NCI-H2227 (cell line): ENCODE data around the gene ADAM19.

Experiments
- DNase-seq: peaks from one replicate; lab custom pipeline; 2025; ENCODE audit not compliant: unreplicated experiment; lab: John Stamatoyannopoulos, UW

Gene ADAM19

DNA sequence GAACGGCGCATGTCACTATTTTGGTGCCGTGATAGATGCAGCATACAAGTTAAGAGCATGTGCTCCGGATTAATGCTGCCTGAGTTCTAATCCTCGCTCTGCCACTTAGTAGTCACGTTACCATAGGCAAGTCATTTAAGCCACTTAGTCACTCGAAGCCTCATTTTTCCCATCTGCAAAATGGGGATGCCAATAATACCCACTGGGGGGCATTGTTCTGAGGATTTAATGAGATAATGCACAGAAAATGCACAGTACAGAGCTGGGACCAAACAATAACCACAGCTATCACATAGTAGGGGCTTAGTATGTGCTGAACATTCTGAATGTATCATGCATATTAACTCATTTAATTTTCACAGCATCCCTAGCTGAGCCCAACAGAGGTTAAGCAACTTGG, 106.5 kb downstream of the ADAM19 start:
- DNase-seq = no peak

DNA sequence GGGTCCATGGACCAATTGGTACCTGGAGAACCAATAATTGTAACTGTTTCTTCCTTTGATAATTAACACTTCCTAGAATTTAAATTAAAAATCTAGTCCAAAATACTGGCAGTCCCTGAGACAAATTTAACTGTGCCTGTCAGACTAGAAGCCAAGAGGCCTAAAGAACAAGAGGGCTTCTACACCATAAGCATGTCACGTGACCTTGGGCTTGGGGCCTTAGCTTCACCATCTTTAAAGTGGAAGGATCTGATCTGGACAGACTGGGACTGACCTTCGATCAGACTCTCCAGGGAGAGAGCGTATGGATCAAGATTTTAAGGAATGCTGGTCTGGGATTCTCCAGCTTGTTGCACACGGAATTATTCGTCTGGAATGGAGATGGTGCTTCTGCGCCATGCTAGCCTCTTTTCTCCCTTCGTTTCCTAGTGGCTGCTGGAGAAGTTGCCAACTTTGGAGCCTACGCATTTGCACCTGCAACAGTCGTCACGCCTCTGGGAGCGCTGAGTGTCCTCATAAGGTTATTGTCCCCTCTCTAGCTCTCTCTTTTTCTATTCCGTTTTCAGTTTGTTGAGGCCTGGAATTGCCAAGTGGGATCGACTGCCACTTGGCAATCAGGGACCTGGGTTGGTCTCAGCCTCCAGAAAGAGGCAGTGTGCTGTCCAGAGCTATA, 107.1 kb downstream of the ADAM19 start:
- DNase-seq = no peak

DNA sequence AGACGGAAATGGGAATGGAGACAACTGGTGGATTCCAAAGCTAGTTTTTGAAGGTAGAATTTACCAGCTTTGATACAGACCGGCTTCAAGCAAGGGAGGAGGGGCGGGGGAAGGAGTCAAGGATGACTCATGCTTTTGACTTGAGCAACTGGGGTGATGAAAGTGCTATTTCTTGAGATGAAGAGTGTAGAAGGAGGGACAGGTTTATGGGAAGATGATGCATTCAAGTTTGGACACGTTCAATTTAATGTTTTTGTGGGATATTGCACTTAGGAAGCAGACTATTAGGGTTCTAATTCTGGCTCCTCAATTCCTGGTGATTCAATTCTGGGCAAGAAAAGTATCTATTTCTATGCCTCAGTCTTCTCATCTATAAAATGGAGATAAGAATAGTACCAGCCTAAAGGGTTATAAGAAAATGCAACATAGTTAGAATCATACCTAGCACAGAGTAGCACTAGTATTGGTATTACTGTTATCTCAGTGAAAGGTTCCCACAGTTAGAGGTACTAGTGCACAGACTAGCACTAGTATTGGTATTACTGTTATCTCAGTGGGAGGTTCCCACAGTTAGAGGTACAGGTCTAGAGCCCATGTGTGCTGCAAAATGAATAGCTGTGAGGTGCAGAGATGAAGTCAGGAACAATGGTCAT, 110.9 kb downstream of the ADAM19 start:
- DNase-seq = no peak

DNA sequence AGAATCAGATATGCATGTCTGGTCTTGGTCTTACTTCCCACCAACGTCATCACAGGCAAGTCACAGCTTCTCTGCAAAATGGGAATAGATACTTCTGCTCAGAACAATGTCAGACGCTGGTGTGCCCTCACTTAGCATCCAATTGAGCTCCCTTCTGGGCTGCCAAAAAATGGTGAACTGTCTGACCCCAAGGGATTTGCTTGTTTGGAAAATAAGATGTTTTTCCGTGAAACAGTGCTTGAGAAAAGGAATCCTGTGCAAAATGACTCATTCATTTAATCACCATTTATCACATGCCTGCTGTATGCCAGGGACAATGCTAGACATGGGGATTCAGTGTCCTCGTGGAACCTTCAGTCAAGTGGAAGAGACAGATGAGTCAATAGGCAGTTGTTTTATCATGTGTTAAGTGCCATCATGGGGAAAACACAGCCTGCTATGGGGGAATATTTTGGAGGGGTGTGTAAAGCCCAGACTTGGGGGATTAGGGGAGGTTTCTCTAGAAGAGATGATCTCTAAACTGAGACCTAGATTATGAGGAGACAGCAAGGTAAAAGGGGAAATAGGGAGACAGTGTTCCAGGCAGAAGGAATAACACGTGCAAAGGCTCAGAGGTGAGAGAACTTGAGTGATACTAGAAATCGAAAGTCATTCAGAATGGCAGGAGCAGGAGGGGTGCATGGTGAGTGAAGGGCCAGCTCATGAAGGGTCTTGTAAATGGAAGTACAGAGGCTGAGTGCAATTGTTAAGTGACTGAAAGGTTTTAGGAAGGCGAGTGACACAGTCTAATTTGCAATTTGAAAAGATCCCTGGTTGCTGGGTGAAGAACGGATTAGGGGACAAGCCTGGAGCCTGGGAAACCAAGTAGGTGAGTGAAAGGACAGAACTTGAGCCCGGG, 111.7 kb downstream of the ADAM19 start:
- DNase-seq = no peak

DNA sequence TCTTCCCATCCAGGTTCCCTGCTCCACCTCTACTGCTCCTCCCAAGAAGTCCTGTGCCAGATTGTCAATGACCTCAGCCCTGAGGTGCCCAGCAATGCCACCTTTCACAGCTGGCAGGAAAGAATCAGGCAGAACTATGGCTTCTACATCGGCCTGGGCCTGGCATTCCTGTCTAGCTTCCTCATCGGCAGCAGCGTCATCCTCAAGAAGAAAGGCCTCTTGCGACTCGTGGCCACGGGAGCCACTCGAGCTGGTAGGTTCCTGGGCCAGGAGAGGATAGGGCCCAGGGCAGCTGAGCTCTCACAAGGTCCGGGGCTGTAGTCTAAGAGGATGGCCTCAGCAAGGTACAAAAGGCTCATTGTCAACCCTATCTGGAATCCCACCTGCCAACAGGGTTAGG, 112.5 kb downstream of the ADAM19 start:
- no peak for DNase-seq

DNA sequence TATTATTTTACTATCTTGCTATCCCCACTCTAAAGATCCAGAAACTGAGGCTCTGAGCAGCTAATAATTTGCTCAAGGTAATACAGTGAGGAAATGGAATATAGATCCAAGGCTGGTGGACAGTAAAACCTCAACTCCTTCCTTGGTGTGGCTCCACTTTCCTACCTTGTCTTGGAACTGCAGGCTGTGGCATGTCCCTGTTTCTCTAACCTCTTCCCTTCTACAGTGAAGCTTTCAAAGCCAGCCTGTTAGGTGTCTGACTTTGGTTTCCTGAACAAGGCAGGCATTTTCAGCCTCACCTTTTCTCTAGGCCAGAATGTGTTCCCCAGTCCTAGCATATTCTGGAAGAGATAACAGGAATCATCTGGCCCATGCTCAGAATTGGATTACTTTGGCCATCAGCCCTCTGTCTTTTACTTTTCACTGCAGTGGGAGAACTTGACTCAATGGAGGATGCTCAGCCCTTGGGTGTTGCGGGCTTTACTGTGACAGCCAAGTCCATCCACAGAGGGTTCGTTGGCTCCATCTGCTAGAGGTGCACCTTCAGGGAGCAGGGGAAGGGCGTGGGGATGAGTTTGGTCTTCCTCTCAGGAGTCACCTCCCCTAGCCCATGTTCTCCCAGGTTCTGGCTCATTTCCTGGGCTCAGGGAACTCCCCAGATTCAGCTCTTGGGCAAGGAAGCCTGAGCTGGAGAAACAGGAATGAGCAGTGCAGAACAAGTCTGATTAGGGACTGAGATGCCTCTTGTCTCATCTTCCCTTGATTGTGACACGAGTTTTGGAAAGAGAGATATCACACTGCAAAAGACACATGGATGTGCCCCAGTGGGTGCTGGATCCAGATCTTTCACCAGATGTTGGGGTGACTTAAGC, 114.4 kb downstream of the ADAM19 start:
- no peak for DNase-seq

DNA sequence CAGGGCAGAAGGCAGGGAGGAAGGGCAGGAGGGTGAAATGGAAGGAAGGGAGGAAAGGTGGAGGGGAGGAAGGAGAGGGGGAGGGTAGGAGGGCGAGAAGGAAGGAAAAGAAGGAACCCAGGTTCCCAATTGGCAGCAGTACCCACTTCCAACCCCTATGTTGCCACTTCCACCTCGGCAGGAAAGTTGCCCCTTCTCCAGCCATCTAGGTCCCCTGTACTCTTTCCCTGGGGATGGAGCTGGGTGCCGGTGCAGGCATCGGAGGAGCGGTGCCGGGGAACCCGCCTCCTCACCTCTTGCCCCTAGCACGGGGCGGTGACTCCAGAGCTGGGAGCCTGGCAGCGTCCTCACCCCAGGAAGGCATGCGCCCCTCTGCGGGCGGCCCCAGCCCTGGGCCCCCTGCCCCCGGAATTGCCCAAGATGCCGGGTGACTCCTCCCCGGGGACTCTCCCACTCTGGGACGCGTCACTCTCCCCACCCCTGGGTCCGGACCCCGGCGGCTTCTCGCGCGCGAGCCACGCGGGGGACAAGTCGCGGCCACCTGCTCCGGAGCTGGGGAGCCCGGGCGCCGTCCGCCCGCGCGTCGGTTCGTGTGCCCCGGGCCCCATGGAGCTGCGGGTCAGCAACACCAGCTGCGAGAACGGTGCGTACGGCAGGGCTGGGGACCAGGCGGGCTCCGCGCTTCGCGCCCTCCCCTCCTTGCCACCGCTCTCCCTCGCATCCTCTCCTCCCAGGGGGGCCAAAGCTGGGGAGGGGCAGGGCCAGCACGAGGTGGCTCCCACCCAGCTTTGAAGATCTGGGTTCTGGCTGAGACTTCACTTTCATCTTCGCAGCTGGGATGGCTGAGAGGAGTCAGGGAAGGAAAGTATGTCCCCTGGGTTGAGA, 115.6 kb downstream of the ADAM19 start, which contains the start of gene NIPAL4:
TSS of gene NIPAL4 (plus strand) at position 499 of the 885 bp plus-strand sequence. CDS start at position 607, 108 bp downstream.
- no peak for DNase-seq

DNA sequence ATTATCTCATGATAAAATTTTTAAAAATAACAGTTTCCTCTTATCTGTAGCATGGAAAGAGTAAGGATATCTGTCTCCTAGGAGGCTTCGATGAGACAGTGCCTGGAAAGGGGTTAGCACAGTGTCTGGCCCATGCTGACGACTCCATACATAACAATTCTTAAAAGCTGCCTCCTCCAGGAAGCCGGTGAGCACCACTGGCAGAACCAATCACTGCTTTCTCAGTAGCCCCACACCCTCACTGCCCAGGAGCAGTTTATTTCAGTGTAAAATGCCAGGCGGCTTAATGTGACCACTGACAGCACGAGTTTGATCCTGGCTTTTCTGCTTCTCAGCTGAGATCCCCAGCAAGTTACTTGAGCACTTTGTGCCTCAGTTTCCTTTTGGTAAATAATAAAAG, 116.7 kb downstream of the ADAM19 start:
- no peak for DNase-seq

DNA sequence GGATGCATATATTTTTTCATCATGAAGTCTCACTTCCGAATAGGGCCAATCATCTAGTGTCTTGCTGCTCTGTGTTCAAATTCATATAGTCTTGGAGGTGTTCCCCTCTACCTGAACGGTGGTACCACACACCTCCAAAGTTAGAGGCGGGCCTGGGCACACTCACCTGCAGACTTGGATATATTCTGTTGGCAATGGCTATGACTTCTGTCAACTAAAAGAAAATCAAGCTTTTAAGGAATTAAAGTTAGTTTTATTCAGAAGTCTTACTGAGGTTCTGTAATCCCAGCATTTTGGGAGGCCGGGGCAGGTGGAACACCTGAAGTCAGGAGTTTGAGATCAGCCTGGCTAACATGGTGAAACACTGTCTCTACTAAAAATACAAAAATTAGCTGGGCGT, 118.2 kb downstream of the ADAM19 start:
- no peak for DNase-seq

DNA sequence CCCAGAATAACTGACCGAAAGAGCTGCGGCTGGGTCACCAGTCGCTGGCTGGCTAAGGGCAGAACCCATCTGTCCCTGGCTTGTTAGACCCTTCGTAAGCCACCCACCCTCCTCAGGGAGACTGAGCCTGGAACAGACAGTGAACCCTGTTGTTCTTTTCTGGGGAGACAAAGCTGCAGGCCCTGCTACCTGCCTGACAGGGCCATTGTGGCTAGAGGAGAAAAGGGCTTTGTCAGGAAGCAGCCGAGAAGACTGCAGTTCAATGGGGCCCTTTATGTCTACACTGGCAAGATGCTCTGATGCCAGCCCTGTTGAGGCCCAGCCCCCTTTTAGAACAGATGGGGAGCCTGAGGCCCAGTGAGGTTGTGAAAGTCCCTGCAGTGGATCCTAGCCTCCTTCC, 119.3 kb downstream of the ADAM19 start:
- DNase-seq = no peak

DNA sequence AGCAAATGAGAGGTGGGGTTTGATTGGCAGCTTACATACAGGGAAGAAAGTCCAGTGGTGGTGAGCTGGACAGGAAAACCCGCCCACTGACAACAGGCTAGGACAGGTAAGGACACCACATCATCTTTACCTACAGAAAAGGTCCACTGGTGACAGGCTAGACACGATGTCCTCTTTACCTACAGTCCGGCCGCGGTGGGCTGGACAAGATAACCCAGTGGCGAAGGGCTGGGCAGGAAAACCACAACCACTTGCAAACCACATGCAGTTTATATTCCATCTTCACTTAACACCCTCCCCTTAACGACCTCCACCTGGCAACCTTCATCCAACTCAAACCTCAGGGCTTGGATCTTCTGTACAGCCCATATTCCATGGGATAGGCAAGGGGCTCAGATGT, 120.5 kb downstream of the ADAM19 start:
- DNase-seq = no peak

DNA sequence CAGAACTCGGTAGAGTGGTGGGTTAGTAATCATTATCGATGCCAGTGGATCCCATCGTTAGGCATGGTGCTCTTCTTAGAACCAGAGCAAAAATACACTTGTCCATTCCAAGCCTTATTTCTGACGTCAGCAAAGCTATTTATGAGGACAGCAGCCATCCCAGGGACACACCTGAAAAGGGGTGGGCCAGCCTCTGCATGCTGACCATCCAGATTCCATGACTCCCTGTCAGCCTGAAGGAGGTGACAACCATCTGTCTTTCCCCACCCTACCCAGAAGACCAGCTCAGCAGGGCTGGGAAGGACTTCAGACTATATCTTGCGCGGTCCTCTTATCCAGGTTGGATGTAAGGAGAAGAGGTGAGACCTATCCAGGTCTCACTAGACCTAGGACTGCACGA, 121.3 kb downstream of the ADAM19 start:
- DNase-seq = no peak

DNA sequence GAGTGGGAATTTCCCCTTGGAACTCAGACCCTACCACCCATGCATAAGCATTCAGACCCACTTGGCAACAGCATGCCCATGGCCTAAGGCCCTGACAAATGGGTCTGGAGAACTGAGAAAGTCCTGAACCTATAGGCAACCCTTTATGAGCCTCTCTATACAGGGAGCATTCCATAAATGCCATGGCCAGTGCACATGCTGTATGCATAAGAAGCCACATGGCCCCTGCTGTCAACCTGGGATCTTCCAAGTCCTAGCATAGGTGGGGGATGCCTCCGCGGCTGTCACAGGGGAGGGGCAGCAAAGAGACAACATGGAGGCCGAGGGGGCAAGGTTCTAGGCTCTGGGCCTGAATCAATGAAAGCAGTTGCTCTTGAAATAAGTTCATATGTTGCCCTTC, 123.8 kb downstream of the ADAM19 start:
- no peak for DNase-seq

DNA sequence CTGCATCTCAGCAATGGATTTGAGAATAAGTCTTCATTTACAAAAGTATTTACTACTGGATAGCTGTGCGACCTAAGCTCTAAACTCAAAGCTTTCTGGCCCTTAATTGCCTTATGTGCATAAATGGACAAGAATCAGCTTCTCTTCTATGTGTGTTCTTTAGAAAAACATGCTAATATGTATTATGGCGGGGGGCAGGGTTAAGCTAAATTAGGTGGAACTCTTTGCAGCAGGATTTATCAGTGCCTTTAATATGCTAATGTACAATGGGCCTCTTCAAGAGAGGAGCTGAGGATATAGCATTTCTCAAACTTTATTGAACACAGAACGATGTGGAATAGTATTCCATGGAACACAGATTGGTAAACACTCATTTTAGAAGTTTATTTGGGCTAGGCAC, 125.6 kb downstream of the ADAM19 start:
- DNase-seq = no peak

DNA sequence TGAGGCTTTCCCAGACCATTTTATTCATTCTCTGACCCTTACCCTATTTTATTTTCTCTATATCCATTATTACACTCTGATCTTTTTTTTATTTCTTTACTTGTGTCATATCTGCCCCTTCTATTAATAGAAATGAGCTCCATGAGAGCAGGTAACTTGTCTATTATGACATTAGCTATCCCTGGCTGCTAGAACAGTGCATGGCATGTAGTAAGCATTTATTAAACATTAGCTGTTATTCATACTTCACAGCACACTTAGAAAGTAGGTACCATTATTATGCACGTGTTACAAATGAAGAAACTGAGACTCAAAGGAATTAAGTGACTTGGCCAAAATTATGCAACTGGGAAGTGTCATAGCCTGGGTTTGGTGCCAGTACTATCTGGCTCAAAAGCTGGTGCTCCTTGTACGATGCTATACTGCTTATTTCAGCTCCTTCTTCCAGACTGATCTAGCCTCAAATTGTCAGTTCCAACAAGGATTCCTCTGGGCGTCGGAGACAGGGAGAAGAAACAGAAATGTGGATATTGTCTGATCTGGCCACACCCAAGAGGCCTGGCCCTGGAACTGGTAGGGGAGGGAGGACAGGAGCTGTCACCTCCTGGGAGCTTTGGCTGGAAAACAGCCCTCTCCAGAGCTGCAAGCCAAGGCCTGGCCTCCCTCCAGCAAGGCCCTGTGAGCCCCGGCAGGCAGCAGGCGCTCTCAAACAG, 126.4 kb downstream of the ADAM19 start:
- no peak for DNase-seq

DNA sequence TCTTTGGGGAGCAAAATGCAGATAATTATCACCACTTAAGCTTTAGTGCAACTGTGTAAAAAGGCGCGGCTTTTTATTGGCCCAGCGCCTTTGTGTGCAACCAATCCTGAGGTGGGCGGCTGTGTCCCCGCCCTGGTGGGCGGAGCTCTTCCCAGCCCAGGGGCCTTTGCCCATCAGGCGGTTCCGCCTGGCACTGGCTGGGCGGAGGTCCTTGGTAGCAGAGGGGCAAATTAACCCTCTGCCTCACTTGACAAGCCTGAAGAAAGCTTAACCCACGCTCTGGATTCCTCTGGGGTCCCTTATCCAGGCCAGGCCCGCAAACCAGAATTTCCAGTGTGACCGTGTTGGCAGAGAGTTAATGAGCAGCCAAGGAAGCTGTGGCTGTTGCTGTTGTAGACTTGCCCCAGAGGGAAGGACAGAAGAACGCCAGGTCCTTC, 128.4 kb downstream of the ADAM19 start:
- no peak for DNase-seq

DNA sequence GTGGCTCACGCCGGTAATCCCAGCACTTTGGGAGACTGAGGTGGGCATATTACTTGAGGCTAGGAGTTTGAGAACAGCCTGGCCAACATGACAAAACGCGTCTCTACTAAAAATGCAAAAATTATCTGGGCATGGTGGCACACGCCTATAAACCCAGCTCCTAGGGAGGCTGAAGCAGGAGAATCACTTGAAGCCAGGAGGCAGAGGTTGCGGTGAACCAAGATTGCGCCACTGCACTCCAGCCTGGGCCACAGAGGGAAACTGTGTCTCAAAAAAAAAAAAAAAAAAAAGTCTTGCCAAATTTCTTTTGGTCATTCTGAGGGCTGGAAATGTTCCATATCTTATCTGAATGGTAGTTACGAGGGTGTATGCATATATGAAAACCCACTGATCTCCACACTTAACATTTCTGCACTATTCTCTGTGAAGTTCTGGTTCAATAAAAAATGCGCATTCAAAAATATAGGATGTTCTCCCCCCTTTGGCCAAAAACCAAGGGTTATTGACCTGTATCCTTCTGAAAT, 129.1 kb downstream of the ADAM19 start:
- DNase-seq = no peak

DNA sequence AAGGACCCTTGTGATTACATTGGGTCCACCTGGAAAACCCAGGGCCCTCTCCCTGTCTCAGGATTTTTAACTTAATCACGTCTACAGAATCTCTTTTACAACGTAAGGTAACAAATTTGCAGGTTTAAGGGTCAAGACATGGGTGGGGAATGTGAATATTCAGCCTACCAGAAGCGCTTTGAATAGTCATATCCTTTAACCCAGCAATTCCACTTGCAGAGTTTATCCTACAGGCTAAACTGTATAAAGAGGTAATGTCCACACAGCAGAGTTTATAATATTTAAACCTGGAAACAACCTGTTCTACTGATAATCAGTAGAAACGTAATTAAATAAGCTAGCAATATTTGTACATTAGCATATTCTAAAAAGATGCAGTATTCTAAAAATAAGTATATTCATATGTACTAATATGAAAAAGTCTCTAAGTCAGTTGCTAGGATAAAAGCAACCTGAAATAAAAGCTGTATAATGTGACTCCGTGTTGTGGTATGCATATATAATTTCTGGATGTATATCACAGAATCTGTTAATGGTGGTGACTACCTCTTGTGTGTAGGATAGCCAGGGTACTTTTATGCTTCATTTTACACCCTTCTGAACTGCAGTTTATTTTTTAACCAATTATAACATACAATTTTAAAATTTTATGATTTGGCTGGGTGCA, 129.7 kb downstream of the ADAM19 start:
- no peak for DNase-seq
